GM18873 (cell line): ENCODE results near the gene UBAP2.
A peak's percentile ranks its signal among the peaks of the same experiment; 100 is the strongest.

Source experiments
- ATAC-seq: cut with Tn5 transposase; IDR thresholded peaks from one replicate; pipeline ENCODE4 v1.9.1; 2021; ENCODE audit warnings: mild to moderate bottlenecking, moderate library complexity, moderate number of reproducible peaks; ENCODE audit not compliant: unreplicated experiment, low FRiP score

UBAP2 gene

GRCh38 chr9:34048727-34049629 lies at the start of gene UBAP2:
Gene UBAP2 (minus strand): TSS chr9:34048887. CDS start chr9:34017148, 31,739 bp downstream.
- peak; percentile 81 for ATAC-seq

- ATAC-seq, result no peak
These were observed 49.6 kb upstream of the UBAP2 start for GRCh38 chr9:34098307-34098706.

- no peak for ATAC-seq
These were observed 49.2 kb upstream of the UBAP2 start for GRCh38 chr9:34097865-34098264.

- ATAC-seq, result no peak
These were observed 48.1 kb upstream of the UBAP2 start for GRCh38 chr9:34096751-34097150.

GRCh38 chr9:34093578-34093977 lies 44.9 kb upstream of the UBAP2 start:
- ATAC-seq, result no peak

- no peak for ATAC-seq
These were observed 40.6 kb upstream of the UBAP2 start for GRCh38 chr9:34089311-34089710.

- ATAC-seq, result no peak
These were observed 38.7 kb upstream of the UBAP2 start for GRCh38 chr9:34087370-34087769.

- no peak for ATAC-seq
These were observed 38.2 kb upstream of the UBAP2 start for GRCh38 chr9:34086864-34087263.

GRCh38 chr9:34085581-34086500 lies 37.2 kb upstream of the UBAP2 start:
- ATAC-seq, result no peak

- no peak for ATAC-seq
These were observed 35.9 kb upstream of the UBAP2 start for GRCh38 chr9:34084562-34084961.

- ATAC-seq, result no peak
These were observed 30.5 kb upstream of the UBAP2 start for GRCh38 chr9:34079181-34079580.

- ATAC-seq, result no peak
These were observed 24.3 kb upstream of the UBAP2 start for GRCh38 chr9:34072868-34073590.

- no peak for ATAC-seq
These were observed 23.7 kb upstream of the UBAP2 start for GRCh38 chr9:34072410-34072809.

- no peak for ATAC-seq
These were observed 22.1 kb upstream of the UBAP2 start for GRCh38 chr9:34070606-34071324.

GRCh38 chr9:34069831-34070230 lies 21.1 kb upstream of the UBAP2 start:
- ATAC-seq, result no peak

- ATAC-seq, result no peak
These were observed 16.9 kb upstream of the UBAP2 start for GRCh38 chr9:34065541-34065940.

GRCh38 chr9:34059954-34060353 lies 11.3 kb upstream of the UBAP2 start:
- no peak for ATAC-seq

- no peak for ATAC-seq
These were observed 10.6 kb upstream of the UBAP2 start for GRCh38 chr9:34059281-34059680.

GRCh38 chr9:34049630-34050384 lies 1.1 kb upstream of the UBAP2 start:
- no peak for ATAC-seq
